Spleen (tissue), 11 donors: ENCODE results near the gene MUC4. TPM values are rescaled to one million over a fixed set of nuclear protein-coding genes. Genes with fewer than 3 reads are reported as not detected.
"Not testable (repeated sequence)": the region's sequence is repeated elsewhere in the genome, so short reads cannot be mapped to it uniquely, and the experiment has no call there.

Experiments
- DNase-seq: peaks from one replicate; pipeline ENCODE4 v3.0.0-alpha.2; 2020
- H3K27ac ChIP-seq, 8 donors: fragments of 200-600 bp; sonication (generic) in 7 of 8; 1 replicate in 4 of 8; 2 replicates in 4 of 8; pipeline versions ENCODE4 v1.5.0 to v1.8.0; 2016 to 2021; ENCODE audit warnings: inconsistent platforms in 4 of 8, mild to moderate bottlenecking in 4 of 8, moderate library complexity in 1 of 8
- H3K27me3 ChIP-seq, 7 donors: fragments of 200-600 bp; sonication (generic) in 6 of 7; replicated peaks in 1 of 7; 1 replicate in 4 of 7; 2 replicates in 3 of 7; pipeline versions ENCODE4 v1.5.0 to v1.8.0; 2016 to 2021; ENCODE audit warnings: inconsistent platforms in 3 of 7, mild to moderate bottlenecking in 1 of 7
- H3K36me3 ChIP-seq, 6 donors: fragments of 200-600 bp; sonication (generic) in 5 of 6; 1 replicate in 4 of 6; 2 replicates in 2 of 6; pipeline versions ENCODE4 v1.5.0 to v1.8.0; 2016 to 2021; ENCODE audit warnings: inconsistent platforms in 2 of 6
- H3K4me1 ChIP-seq, 6 donors: fragments of 200-600 bp; sonication (generic) in 5 of 6; 1 replicate in 3 of 6; 2 replicates in 3 of 6; pipeline versions ENCODE4 v1.5.0 to v1.8.0; 2016 to 2021; ENCODE audit warnings: inconsistent platforms in 3 of 6
- H3K4me3 ChIP-seq, 8 donors: fragments of 200-600 bp; sonication (generic) in 7 of 8; 1 replicate in 4 of 8; 2 replicates in 4 of 8; pipeline versions ENCODE4 v1.5.0 to v1.8.0; 2016 to 2021; ENCODE audit warnings: inconsistent platforms in 4 of 8, mild to moderate bottlenecking in 4 of 8, moderate library complexity in 2 of 8
- H3K9me3 ChIP-seq, 8 donors: fragments of 200-600 bp; sonication (generic) in 7 of 8; 1 replicate in 4 of 8; 2 replicates in 4 of 8; pipeline versions ENCODE4 v1.5.0 to v1.8.0; 2016 to 2021; ENCODE audit warnings: inconsistent platforms in 4 of 8
- CTCF ChIP-seq, 11 experiments: fragments of 200-600 bp in 7 of 11; fragments of 450-650 bp in 4 of 11; sonication (generic) in 4 of 11; IDR thresholded peaks in 8 of 11; conservative IDR thresholded peaks in 3 of 11; 1 replicate in 7 of 11; 2 replicates in 4 of 11; pipeline versions ENCODE4 v1.4.0 to v1.8.0; 2016 to 2021; ENCODE audit warnings: antibody characterized with exemption in 11 of 11, inconsistent platforms in 4 of 11, mild to moderate bottlenecking in 1 of 11
- POLR2A ChIP-seq, 3 donors: fragments of 450-650 bp; IDR thresholded peaks; one replicate each; pipeline ENCODE4 v1.5.1; 2017; ENCODE audit warnings: antibody characterized with exemption in 3 of 3, mild to moderate bottlenecking in 1 of 3
- POLR2AphosphoS5 ChIP-seq, 3 donors: sonication (generic); formaldehyde crosslinking; IDR thresholded peaks; one replicate each; pipeline ENCODE4 v1.5.1; 2017; ENCODE audit warnings: antibody characterized with exemption in 3 of 3
- WGBS, 5 donors: extraction: QIAGEN DNeasy Blood & Tissue Kit in 3 of 5; methylation state at CpG; one replicate each; pipeline versions ENCODE4 v1.1.5 to v1.1.7; 2013 to 2018; 5-methylcytosine and 5-hydroxymethylcytosine counted together
- intact Hi-C: fragments of 100-400 bp; cut with DNase I; formaldehyde crosslinking; loops from one replicate; pipeline ENCODE4 v1.15.0; 2023; ENCODE audit warnings: low total_unique reads
- polyA plus RNA-seq, 3 donors: library from polyadenylated mRNA; stranded (reverse); fragments of 200-250 nt; gene quantifications; one replicate each; pipeline ENCODE4 v1.2.1, GENCODE V29; 2013
- total RNA-seq, 7 donors: library from RNA; depleted of rRNA in 3 of 7; stranded (reverse); fragments of >200 nt in 3 of 7; fragmentation: NEBNext Ultra II Directional in 4 of 7; extraction: Animal tissue kit (Norgen Biotek cat#: 25700) in 4 of 7; gene quantifications; one replicate each; pipeline versions ENCODE4 v1.1.0 to v1.2.1, GENCODE V29; 2016 to 2021
- donor health status: healthy with polysubstance abuse.
- donor health status: DM: no; HTN: no; CAD: no; lungs with moderate emphysema.
- donor health status: DM: no; HTN: no; CAD: no.
- donor health status: Bipolar disorder and iron deficiency.
- donor health status: healthy.
- donor health status: DM: no; HTN: no; CAD: no.
- donor health status: DM: yes; HTN: yes; CAD: no.

The MUC4 gene
- total and polyA plus RNA-seq, 10 donors: 0.02 to 0.03 TPM; not detected in 8

- no peak for DNase-seq
- no peak overlapping the region for H3K27ac ChIP-seq
Observed at GRCh38 chr3:195806916-195807231, 4.9 kb downstream of the MUC4 start.

GRCh38 chr3:195806211-195806915 is 5.4 kb downstream of the MUC4 start:
- intact Hi-C loops: no loop called here
- Histone ChIP-seq H3K36me3 (no peaks in the 10 kb centered on the region), H3K27ac (no peak overlapping the region), H3K4me3 (no peak overlapping the region), H3K27me3 (peaks cover 0 to 67% (median 0%) of the 10 kb centered on the region in 7 donors), H3K9me3 (no peaks in the 10 kb centered on the region), H3K4me1 (peaks cover 0 to 39% (median 20%) of the 10 kb centered on the region in 6 donors)
- WGBS, 5 donors: 51 to 60% (median 53%) methylated on average over 11 of the region's 11 CpGs
- TF ChIP-seq POLR2A (IDR thresholded peaks at IDR 0.05) (no peak), CTCF (IDR thresholded peaks at IDR 0.05 in 8 of 11, conservative IDR thresholded peaks at IDR 0.05 in 3 of 11) (no peak), POLR2AphosphoS5 (IDR thresholded peaks at IDR 0.05) (no peak)
- no peak for DNase-seq

More at GRCh38 chr3:195806916-195807231, 4.9 kb downstream of the MUC4 start:
- Histone ChIP-seq H3K36me3 (no peaks in the 10 kb centered on the region), H3K4me1 (peaks cover 0 to 36% (median 19%) of the 10 kb centered on the region in 6 donors), H3K4me3 (no peak overlapping the region), H3K27me3 (peaks cover 0 to 67% (median 0%) of the 10 kb centered on the region in 7 donors), H3K9me3 (no peaks in the 10 kb centered on the region)
- 90 to 99% (median 95%) methylated on average over 5 to 8 of the region's 8 CpGs for WGBS, 5 donors
- TF ChIP-seq POLR2AphosphoS5 (IDR thresholded peaks at IDR 0.05): no peak
- TF ChIP-seq CTCF (IDR thresholded peaks at IDR 0.05 in 8 of 11, conservative IDR thresholded peaks at IDR 0.05 in 3 of 11): no peak
- TF ChIP-seq POLR2A (IDR thresholded peaks at IDR 0.05): no peak
- intact Hi-C loops: no loop called here

- intact Hi-C loops, H3K27ac ChIP-seq, H3K9me3 ChIP-seq, DNase-seq, H3K36me3 ChIP-seq, H3K4me3 ChIP-seq: not testable (repeated sequence)
- H3K4me1 ChIP-seq: peaks cover 0 to 39% (median 20%) of the 10 kb centered on the region in 6 donors
- H3K27me3 ChIP-seq: peaks cover 0 to 63% (median 0%) of the 10 kb centered on the region in 7 donors
- 83 to 100% (median 94%) methylated on average over 5 of the region's 5 CpGs for WGBS, 5 donors
Observed at GRCh38 chr3:195805588-195805987, 6.1 kb downstream of the MUC4 start.

GRCh38 chr3:195805181-195805580 is 6.5 kb downstream of the MUC4 start:
- DNase-seq: no peak
- H3K27ac ChIP-seq: no peak overlapping the region

More at GRCh38 chr3:195805181-195805580, 6.5 kb downstream of the MUC4 start:
- no peaks in the 10 kb centered on the region for H3K9me3 ChIP-seq
- intact Hi-C loops: no loop called here
- peaks cover 0 to 39% (median 20%) of the 10 kb centered on the region in 6 donors for H3K4me1 ChIP-seq
- no peaks in the 10 kb centered on the region for H3K36me3 ChIP-seq
- 94 to 97% (median 95%) methylated on average over 13 to 14 of the region's 14 CpGs for WGBS, 5 donors
- TF ChIP-seq POLR2AphosphoS5 (IDR thresholded peaks at IDR 0.05) (no peak), POLR2A (IDR thresholded peaks at IDR 0.05) (no peak), CTCF (IDR thresholded peaks at IDR 0.05 in 8 of 11, conservative IDR thresholded peaks at IDR 0.05 in 3 of 11) (no peak)
- no peak overlapping the region for H3K4me3 ChIP-seq
- H3K27me3 ChIP-seq: peaks cover 0 to 59% (median 0%) of the 10 kb centered on the region in 7 donors
